Measurements from ENCODE around the gene CENPM.

GRCh38 chr22:41925783-41926460 lies 21.0 kb downstream of the CENPM start:
- TF ChIP-seq SUZ12 (IDR thresholded peaks at IDR 0.05; ENCODE audit: extremely low read depth, insufficient read depth, insufficient read length) (no peak), ZNF274 (IDR thresholded peaks at IDR 0.05; ENCODE audit: low read depth, low read length) (no peak)
